ENCODE results near the gene KRT33A.

The KRT33A gene

GRCh38 chr17:41367426-41368075 lies 16.9 kb upstream of the KRT33A start:
- Histone ChIP-seq H3K18ac (ENCODE audit: low read depth in 1 of 2, low read length in 2 of 2) (no peak overlapping the region), H3K36me3 (ENCODE audit: control insufficient read depth in 1 of 2, insufficient read depth in 2 of 2, low read depth in 1 of 2, low read length in 2 of 2) (no peaks in the 10 kb centered on the region), H3K9ac (ENCODE audit: low read length) (peak overlapping the region; percentile 39), H3K4ac (ENCODE audit: low read depth in 1 of 2, low read length in 2 of 2) (no peak overlapping the region), H2BK5ac (ENCODE audit: low read depth, low read length, poor library complexity, severe bottlenecking) (no peak overlapping the region), H3K27me3 (ENCODE audit: control insufficient read depth in 1 of 2, insufficient read depth in 1 of 2, low read length in 2 of 2) (peaks cover 0 to 6% of the 10 kb centered on the region in 2 experiments), H2BK15ac (ENCODE audit: low read depth, poor library complexity, severe bottlenecking) (no peak overlapping the region), H3K9me3 (ENCODE audit: control insufficient read depth, low read length) (no peaks in the 10 kb centered on the region), H3K27ac (ENCODE audit: low read length, poor library complexity, severe bottlenecking) (peak overlapping the region; percentile 24), H3K4me1 (ENCODE audit: control insufficient read depth, insufficient read depth, low read depth, low read length) (peaks cover 3% of the 10 kb centered on the region), H3K4me2 (ENCODE audit: low read length, poor library complexity, severe bottlenecking) (no peak overlapping the region), H3K79me1 (replicated peaks; ENCODE audit: low read length, poor library complexity, severe bottlenecking) (no peaks in the 10 kb centered on the region), H2BK12ac (ENCODE audit: low read length in 2 of 2) (no peak overlapping the region), H4K8ac (ENCODE audit: low read length) (no peak overlapping the region), H3K23ac (ENCODE audit: low read length in 2 of 2) (no peak overlapping the region), H4K91ac (ENCODE audit: low read length) (no peak overlapping the region), H3K4me3 (ENCODE audit: insufficient read depth in 1 of 2, low read depth in 1 of 2, low read length in 2 of 2) (no peak overlapping the region), H2AFZ (ENCODE audit: low read depth, low read length) (no peak overlapping the region), H2AK5ac (ENCODE audit: low read length, severe bottlenecking) (no peak overlapping the region), H2BK120ac (ENCODE audit: low read depth, low read length) (no peak overlapping the region), H3K14ac (ENCODE audit: low read length in 2 of 2) (no peak overlapping the region)
- DNase-seq = peak; percentile 60
- 78% methylated on average over 10 of the region's 10 CpGs for WGBS

- DNase-seq = no peak
- Histone ChIP-seq H2BK5ac (ENCODE audit: low read depth, low read length, poor library complexity, severe bottlenecking) (no peak overlapping the region), H3K27ac (ENCODE audit: low read length, poor library complexity, severe bottlenecking) (no peak overlapping the region), H3K18ac (ENCODE audit: low read depth in 1 of 2, low read length in 2 of 2) (no peak overlapping the region), H3K4me1 (ENCODE audit: control insufficient read depth, insufficient read depth, low read depth, low read length) (peaks cover 3% of the 10 kb centered on the region), H4K91ac (ENCODE audit: low read length) (no peak overlapping the region), H3K4me2 (ENCODE audit: low read length, poor library complexity, severe bottlenecking) (no peak overlapping the region), H3K23ac (ENCODE audit: low read length in 2 of 2) (no peak overlapping the region), H3K4ac (ENCODE audit: low read depth in 1 of 2, low read length in 2 of 2) (no peak overlapping the region), H2BK12ac (ENCODE audit: low read length in 2 of 2) (no peak overlapping the region), H2BK120ac (ENCODE audit: low read depth, low read length) (no peak overlapping the region), H2AFZ (ENCODE audit: low read depth, low read length) (no peak overlapping the region), H3K27me3 (ENCODE audit: control insufficient read depth in 1 of 2, insufficient read depth in 1 of 2, low read length in 2 of 2) (peaks cover 0 to 1% of the 10 kb centered on the region in 2 experiments), H3K14ac (ENCODE audit: low read length in 2 of 2) (no peak overlapping the region), H3K4me3 (ENCODE audit: insufficient read depth in 1 of 2, low read depth in 1 of 2, low read length in 2 of 2) (no peak overlapping the region), H2BK15ac (ENCODE audit: low read depth, poor library complexity, severe bottlenecking) (no peak overlapping the region), H3K36me3 (ENCODE audit: control insufficient read depth in 1 of 2, insufficient read depth in 2 of 2, low read depth in 1 of 2, low read length in 2 of 2) (no peaks in the 10 kb centered on the region), H4K8ac (ENCODE audit: low read length) (no peak overlapping the region), H2AK5ac (ENCODE audit: low read length, severe bottlenecking) (peak overlapping the region; percentile 81), H3K79me1 (replicated peaks; ENCODE audit: low read length, poor library complexity, severe bottlenecking) (no peaks in the 10 kb centered on the region), H3K9ac (ENCODE audit: low read length) (no peak overlapping the region), H3K9me3 (ENCODE audit: control insufficient read depth, low read length) (no peaks in the 10 kb centered on the region)
These were observed 15.4 kb upstream of the KRT33A start for GRCh38 chr17:41366070-41366469.

GRCh38 chr17:41363881-41364280 lies 13.3 kb upstream of the KRT33A start:
- WGBS = 89% methylated on average over 2 of the region's 2 CpGs
- Histone ChIP-seq H3K14ac (ENCODE audit: low read length in 2 of 2) (no peak overlapping the region), H3K4me1 (ENCODE audit: control insufficient read depth, insufficient read depth, low read depth, low read length) (peaks cover 5% of the 10 kb centered on the region), H3K18ac (ENCODE audit: low read depth in 1 of 2, low read length in 2 of 2) (no peak overlapping the region), H3K79me1 (replicated peaks; ENCODE audit: low read length, poor library complexity, severe bottlenecking) (no peaks in the 10 kb centered on the region), H4K91ac (ENCODE audit: low read length) (no peak overlapping the region), H3K4ac (ENCODE audit: low read depth in 1 of 2, low read length in 2 of 2) (no peak overlapping the region), H3K9ac (ENCODE audit: low read length) (no peak overlapping the region), H3K9me3 (ENCODE audit: control insufficient read depth, low read length) (no peaks in the 10 kb centered on the region), H2BK5ac (ENCODE audit: low read depth, low read length, poor library complexity, severe bottlenecking) (no peak overlapping the region), H3K36me3 (ENCODE audit: control insufficient read depth in 1 of 2, insufficient read depth in 2 of 2, low read depth in 1 of 2, low read length in 2 of 2) (no peaks in the 10 kb centered on the region), H2BK120ac (ENCODE audit: low read depth, low read length) (no peak overlapping the region), H3K4me3 (ENCODE audit: insufficient read depth in 1 of 2, low read depth in 1 of 2, low read length in 2 of 2) (no peak overlapping the region), H2AFZ (ENCODE audit: low read depth, low read length) (no peak overlapping the region), H2BK12ac (ENCODE audit: low read length in 2 of 2) (no peak overlapping the region), H3K27ac (ENCODE audit: low read length, poor library complexity, severe bottlenecking) (no peak overlapping the region), H3K27me3 (ENCODE audit: control insufficient read depth in 1 of 2, insufficient read depth in 1 of 2, low read length in 2 of 2) (no peaks in the 10 kb centered on the region), H4K8ac (ENCODE audit: low read length) (no peak overlapping the region), H3K4me2 (ENCODE audit: low read length, poor library complexity, severe bottlenecking) (no peak overlapping the region), H2AK5ac (ENCODE audit: low read length, severe bottlenecking) (no peak overlapping the region), H3K23ac (ENCODE audit: low read length in 2 of 2) (no peak overlapping the region), H2BK15ac (ENCODE audit: low read depth, poor library complexity, severe bottlenecking) (no peak overlapping the region)
- DNase-seq = no peak

- Histone ChIP-seq H2BK12ac (ENCODE audit: low read length in 2 of 2) (no peak overlapping the region), H2BK120ac (ENCODE audit: low read depth, low read length) (no peak overlapping the region), H3K27ac (ENCODE audit: low read length, poor library complexity, severe bottlenecking) (peak overlapping the region; percentile 72), H2BK5ac (ENCODE audit: low read depth, low read length, poor library complexity, severe bottlenecking) (no peak overlapping the region), H4K91ac (ENCODE audit: low read length) (no peak overlapping the region), H3K36me3 (ENCODE audit: control insufficient read depth in 1 of 2, insufficient read depth in 2 of 2, low read depth in 1 of 2, low read length in 2 of 2) (no peaks in the 10 kb centered on the region), H3K4ac (ENCODE audit: low read depth in 1 of 2, low read length in 2 of 2) (no peak overlapping the region), H3K4me3 (ENCODE audit: insufficient read depth in 1 of 2, low read depth in 1 of 2, low read length in 2 of 2) (no peak overlapping the region), H2BK15ac (ENCODE audit: low read depth, poor library complexity, severe bottlenecking) (no peak overlapping the region), H2AK5ac (ENCODE audit: low read length, severe bottlenecking) (no peak overlapping the region), H3K23ac (ENCODE audit: low read length in 2 of 2) (no peak overlapping the region), H3K4me2 (ENCODE audit: low read length, poor library complexity, severe bottlenecking) (peak overlapping the region; percentile 6), H3K27me3 (ENCODE audit: control insufficient read depth in 1 of 2, insufficient read depth in 1 of 2, low read length in 2 of 2) (no peaks in the 10 kb centered on the region), H3K79me1 (replicated peaks; ENCODE audit: low read length, poor library complexity, severe bottlenecking) (no peaks in the 10 kb centered on the region), H2AFZ (ENCODE audit: low read depth, low read length) (peak overlapping the region; percentile 32), H3K9me3 (ENCODE audit: control insufficient read depth, low read length) (peaks cover 11% of the 10 kb centered on the region), H4K8ac (ENCODE audit: low read length) (no peak overlapping the region), H3K4me1 (ENCODE audit: control insufficient read depth, insufficient read depth, low read depth, low read length) (peaks cover 2% of the 10 kb centered on the region), H3K18ac (ENCODE audit: low read depth in 1 of 2, low read length in 2 of 2) (no peak overlapping the region), H3K9ac (ENCODE audit: low read length) (no peak overlapping the region), H3K14ac (ENCODE audit: low read length in 2 of 2) (no peak overlapping the region)
- WGBS = 79% methylated on average over 5 of the region's 5 CpGs
- peak; percentile 26 for DNase-seq
These were observed 9.8 kb upstream of the KRT33A start for GRCh38 chr17:41360296-41360995.

Measured in mesenchymal stem cell (in vitro differentiated cells and primary cell).